Fibroblast of lung (primary cell): Measurements from ENCODE around the gene MARK4. TPM values are rescaled to one million over a fixed set of nuclear protein-coding genes. Genes with fewer than 3 reads are reported as not detected.
A peak's percentile ranks its signal among the peaks of the same experiment; 100 is the strongest.

Experiments
- DNase-seq, 2 donors: peaks; one replicate each; pipeline versions ENCODE4 v3.0.0 to v3.0.0-alpha.2; 2010; ENCODE audit warnings: low read depth in 2 of 2
- H2AFZ ChIP-seq: 2 replicates; pipeline ENCODE4 v1.5.1; 2012; ENCODE audit warnings: low read length, control low read depth, inconsistent platforms
- H3K27ac ChIP-seq: 2 replicates; pipeline ENCODE4 v1.5.1; 2011; ENCODE audit warnings: low read length, control low read depth; ENCODE audit not compliant: insufficient read depth
- H3K27me3 ChIP-seq: 2 replicates; pipeline ENCODE4 v1.5.1; 2011; ENCODE audit warnings: mild to moderate bottlenecking, low read length; ENCODE audit not compliant: control insufficient read depth, insufficient read depth
- H3K36me3 ChIP-seq: 2 replicates; pipeline ENCODE4 v1.5.1; 2011; ENCODE audit warnings: low read length; ENCODE audit not compliant: control insufficient read depth, insufficient read depth
- H3K4me1 ChIP-seq: 2 replicates; pipeline ENCODE4 v1.5.1; 2011; ENCODE audit warnings: low read length; ENCODE audit not compliant: control insufficient read depth, insufficient read depth; ENCODE audit errors: extremely low read depth
- H3K4me2 ChIP-seq: 2 replicates; pipeline ENCODE4 v1.5.1; 2011; ENCODE audit warnings: low read length, control low read depth; ENCODE audit not compliant: insufficient read depth; ENCODE audit errors: extremely low read depth
- H3K4me3 ChIP-seq, 4 experiments: fragments of 200-600 bp in 1 of 4; sonication (generic) in 1 of 4; replicated peaks in 1 of 4; 2 replicates each; pipeline ENCODE4 v1.5.1; 2011 to 2016; ENCODE audit warnings: low read length in 4 of 4, low read depth in 3 of 4, mild to moderate bottlenecking in 3 of 4, control low read depth in 2 of 4, inconsistent platforms in 1 of 4, mixed read lengths in 1 of 4; ENCODE audit not compliant: insufficient read depth in 1 of 4; ENCODE audit errors: control extremely low read depth in 1 of 4
- H3K79me2 ChIP-seq: 2 replicates; pipeline ENCODE4 v1.5.1; 2012; ENCODE audit warnings: mild to moderate bottlenecking, low read length, inconsistent platforms; ENCODE audit not compliant: control insufficient read depth, insufficient read depth
- H3K9ac ChIP-seq: 2 replicates; pipeline ENCODE4 v1.5.1; 2011; ENCODE audit warnings: mild to moderate bottlenecking, low read length, control low read depth; ENCODE audit not compliant: insufficient read depth
- H3K9me3 ChIP-seq: 2 replicates; pipeline ENCODE4 v1.5.1; 2012; ENCODE audit warnings: low read depth, low read length; ENCODE audit not compliant: control insufficient read depth, insufficient read depth
- H4K20me1 ChIP-seq: 2 replicates; pipeline ENCODE4 v1.5.1; 2011; ENCODE audit warnings: low read length; ENCODE audit not compliant: control insufficient read depth, insufficient read depth; ENCODE audit errors: extremely low read depth
- EZH2 ChIP-seq: IDR thresholded peaks from 2 replicates; pipeline ENCODE4 v1.5.1; 2012; ENCODE audit warnings: low read length, control low read depth, mild to moderate bottlenecking; ENCODE audit errors: missing control alignments
- polyA plus RNA-seq, 2 donors: library from polyadenylated mRNA; depleted of rRNA in 1 of 2; stranded (reverse) in 1 of 2; unstranded in 1 of 2; fragments of >200 nt; gene quantifications; 2 replicates each; pipeline ENCODE4 v1.2.1, GENCODE V29; 2011 to 2012; ENCODE audit warnings: missing spikeins in 1 of 2
- total RNA-seq: library from RNA; depleted of rRNA; stranded (reverse); fragments of >200 nt; gene quantifications from 2 replicates; pipeline ENCODE4 v1.2.1, GENCODE V29; 2014
- TF ChIP-seq, protein P1 (sequence below), 2 donors: IDR thresholded peaks in 1 of 2; conservative IDR thresholded peaks in 1 of 2; 1 replicate in 1 of 2; 2 replicates in 1 of 2; pipeline ENCODE4 v1.5.1; 2011 to 2012; ENCODE audit warnings: low read length in 2 of 2, control low read depth in 1 of 2, inconsistent platforms in 1 of 2, low read depth in 1 of 2, mild to moderate bottlenecking in 1 of 2

Gene MARK4
- total and polyA plus RNA-seq, 2 donors (not counting 1 experiment from before 2014, with no cell fraction given): 8.9 to 14.1 TPM

- no peak overlapping the region for H2AFZ ChIP-seq
- peaks cover 3% of the 10 kb centered on the region for H3K27me3 ChIP-seq
- no peaks in the 10 kb centered on the region for H3K4me1 ChIP-seq
- H3K4me2 ChIP-seq: no peak overlapping the region
- H3K9me3 ChIP-seq: no peaks in the 10 kb centered on the region
- no peaks in the 10 kb centered on the region for H3K36me3 ChIP-seq
- H3K27ac ChIP-seq: no peak overlapping the region
- no peak overlapping the region for H3K4me3 ChIP-seq
- no peaks in the 10 kb centered on the region for H3K79me2 ChIP-seq
- TF ChIP-seq, protein P1, sequence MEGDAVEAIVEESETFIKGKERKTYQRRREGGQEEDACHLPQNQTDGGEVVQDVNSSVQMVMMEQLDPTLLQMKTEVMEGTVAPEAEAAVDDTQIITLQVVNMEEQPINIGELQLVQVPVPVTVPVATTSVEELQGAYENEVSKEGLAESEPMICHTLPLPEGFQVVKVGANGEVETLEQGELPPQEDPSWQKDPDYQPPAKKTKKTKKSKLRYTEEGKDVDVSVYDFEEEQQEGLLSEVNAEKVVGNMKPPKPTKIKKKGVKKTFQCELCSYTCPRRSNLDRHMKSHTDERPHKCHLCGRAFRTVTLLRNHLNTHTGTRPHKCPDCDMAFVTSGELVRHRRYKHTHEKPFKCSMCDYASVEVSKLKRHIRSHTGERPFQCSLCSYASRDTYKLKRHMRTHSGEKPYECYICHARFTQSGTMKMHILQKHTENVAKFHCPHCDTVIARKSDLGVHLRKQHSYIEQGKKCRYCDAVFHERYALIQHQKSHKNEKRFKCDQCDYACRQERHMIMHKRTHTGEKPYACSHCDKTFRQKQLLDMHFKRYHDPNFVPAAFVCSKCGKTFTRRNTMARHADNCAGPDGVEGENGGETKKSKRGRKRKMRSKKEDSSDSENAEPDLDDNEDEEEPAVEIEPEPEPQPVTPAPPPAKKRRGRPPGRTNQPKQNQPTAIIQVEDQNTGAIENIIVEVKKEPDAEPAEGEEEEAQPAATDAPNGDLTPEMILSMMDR (conservative IDR thresholded peaks at IDR 0.05 in 1 of 2, IDR thresholded peaks at IDR 0.05 in 1 of 2; ENCODE audit: low read depth in 1 of 2, low read length in 2 of 2): no peak
- TF ChIP-seq EZH2: no peak
- H4K20me1 ChIP-seq: no peaks in the 10 kb centered on the region
- no peak overlapping the region for H3K9ac ChIP-seq
- no peak for DNase-seq
Measured at GRCh38 chr19:45336696-45337251, 85.7 kb downstream of the MARK4 start.

DNA sequence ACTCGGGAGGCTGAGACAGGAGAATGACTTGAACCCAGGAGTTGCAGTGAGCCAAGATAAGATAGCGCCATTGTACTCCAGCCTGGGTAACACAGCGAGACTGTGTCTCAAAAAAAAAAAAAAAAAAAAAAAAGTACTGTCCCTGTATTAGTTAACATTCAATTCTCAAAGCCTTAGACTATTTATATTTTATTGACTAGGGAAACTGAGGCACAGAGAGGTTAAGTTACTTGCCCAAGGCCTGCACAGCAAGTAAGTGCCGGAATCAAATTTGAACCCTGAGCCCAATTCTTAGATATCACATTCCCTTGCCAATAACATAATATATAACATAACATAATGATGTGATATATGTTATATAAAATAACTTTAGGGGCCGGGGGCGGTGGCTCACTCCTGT, 88.6 kb downstream of the MARK4 start:
- no peak for TF ChIP-seq EZH2
- TF ChIP-seq, protein P1 (conservative IDR thresholded peaks at IDR 0.05 in 1 of 2, IDR thresholded peaks at IDR 0.05 in 1 of 2; ENCODE audit: low read depth in 1 of 2, low read length in 2 of 2): no peak
- Histone ChIP-seq H2AFZ (no peak overlapping the region), H3K9me3 (no peaks in the 10 kb centered on the region), H3K36me3 (no peaks in the 10 kb centered on the region), H3K4me2 (no peak overlapping the region), H3K9ac (no peak overlapping the region), H3K79me2 (no peaks in the 10 kb centered on the region), H3K27ac (no peak overlapping the region), H4K20me1 (no peaks in the 10 kb centered on the region), H3K4me3 (no peak overlapping the region), H3K27me3 (peaks cover 9% of the 10 kb centered on the region), H3K4me1 (no peaks in the 10 kb centered on the region)
- no peak for DNase-seq

- Histone ChIP-seq H4K20me1 (no peaks in the 10 kb centered on the region), H3K27me3 (peaks cover 9% of the 10 kb centered on the region), H3K4me2 (no peak within 1 kb of the TSS), H3K9ac (no peak within 1 kb of the TSS), H3K9me3 (no peaks in the 10 kb centered on the region), H3K79me2 (no peaks in the 10 kb centered on the region), H3K4me1 (no peaks in the 10 kb centered on the region), H3K4me3 (peak within 1 kb of the TSS in 1 of 4 experiments; percentile 10), H3K36me3 (no peaks in the 10 kb centered on the region), H2AFZ (no peak within 1 kb of the TSS), H3K27ac (no peak within 1 kb of the TSS)
- no peak for DNase-seq
- TF ChIP-seq, protein P1 (conservative IDR thresholded peaks at IDR 0.05 in 1 of 2, IDR thresholded peaks at IDR 0.05 in 1 of 2; ENCODE audit: low read depth in 1 of 2, low read length in 2 of 2): no peak
- TF ChIP-seq EZH2: no peak
Measured at GRCh38 chr19:45340232-45340898, 89.3 kb downstream of the MARK4 start, which contains the start of gene KLC3. Gene KLC3 (plus strand): TSS chr19:45340750. CDS start chr19:45345542, 4,792 bp downstream.
